Effector CD8-positive, alpha-beta T cell (primary cell): Measurements from ENCODE around the gene CLDN14.

ENCODE experiments used
- DNase-seq: peaks from one replicate; lab custom pipeline; 2025; lab: John Stamatoyannopoulos, UW

Gene CLDN14

DNA sequence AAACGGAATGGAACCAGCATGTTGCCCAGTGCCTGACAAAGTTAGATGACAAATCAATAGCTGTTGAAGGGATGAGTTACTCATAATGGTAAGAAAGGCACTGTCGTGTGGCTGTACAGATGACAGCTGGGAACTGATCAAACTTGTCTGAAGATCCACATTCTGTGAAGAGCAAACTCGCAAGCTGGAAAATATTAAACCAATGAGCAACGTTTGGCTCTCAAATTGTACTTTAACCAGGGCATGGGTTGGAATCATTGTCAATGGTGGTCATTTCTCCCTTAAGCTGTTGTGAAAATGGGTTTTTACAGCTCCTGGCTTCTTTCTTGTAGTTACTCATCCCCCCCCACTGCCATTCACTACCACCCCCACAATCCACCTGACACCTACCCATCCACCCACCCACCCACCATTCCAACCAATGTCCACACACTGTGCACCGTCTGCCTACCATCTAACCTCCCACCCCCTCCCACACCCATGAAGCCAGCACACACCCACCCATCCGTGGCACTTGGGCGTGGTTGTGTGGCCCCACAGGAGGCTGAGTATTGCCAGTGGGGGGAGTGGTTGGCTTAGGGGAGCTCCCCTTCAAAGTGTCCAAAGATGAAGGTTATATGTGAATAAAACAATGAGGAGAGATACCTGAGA is 46.7 kb downstream of the CLDN14 start:
- DNase-seq = no peak

DNA sequence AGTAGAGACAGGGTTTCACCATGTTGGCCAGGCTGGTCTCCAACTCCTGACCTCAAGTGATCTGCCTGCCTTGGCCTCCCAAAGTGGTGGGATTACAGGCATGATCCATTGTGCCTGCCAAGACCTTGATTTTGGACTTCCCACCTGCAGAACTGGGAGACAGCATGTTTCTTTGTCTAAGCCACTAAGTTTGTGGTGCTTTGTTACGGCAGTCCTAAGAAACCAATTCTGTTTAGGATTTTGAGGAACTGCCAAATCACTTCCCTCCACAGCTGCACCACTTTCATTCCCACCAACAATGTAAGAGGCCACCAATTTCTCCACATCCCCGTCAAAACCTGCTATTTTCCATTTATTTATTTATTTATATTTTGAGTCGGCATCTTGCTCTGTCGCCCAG is 48.7 kb downstream of the CLDN14 start:
- no peak for DNase-seq

DNA sequence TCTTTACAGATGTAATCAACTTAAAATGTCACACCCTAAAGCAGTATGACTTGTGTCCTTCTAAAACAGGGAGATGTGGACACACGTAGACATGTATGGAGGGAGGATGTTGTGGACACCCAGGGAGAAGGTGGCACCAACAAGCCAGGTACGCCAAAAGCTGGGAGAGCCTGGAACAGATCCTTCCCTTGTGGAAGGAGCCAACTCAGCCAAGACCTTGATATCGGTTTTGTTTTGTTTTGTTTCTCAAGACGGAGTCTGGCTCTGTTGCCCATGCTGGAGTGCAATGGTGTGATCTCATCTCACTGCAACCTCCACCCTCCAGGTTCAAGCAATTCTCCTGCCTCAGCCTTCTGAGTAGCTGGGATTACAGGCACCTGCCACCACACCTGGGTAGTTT is 49.1 kb downstream of the CLDN14 start:
- no peak for DNase-seq

DNA sequence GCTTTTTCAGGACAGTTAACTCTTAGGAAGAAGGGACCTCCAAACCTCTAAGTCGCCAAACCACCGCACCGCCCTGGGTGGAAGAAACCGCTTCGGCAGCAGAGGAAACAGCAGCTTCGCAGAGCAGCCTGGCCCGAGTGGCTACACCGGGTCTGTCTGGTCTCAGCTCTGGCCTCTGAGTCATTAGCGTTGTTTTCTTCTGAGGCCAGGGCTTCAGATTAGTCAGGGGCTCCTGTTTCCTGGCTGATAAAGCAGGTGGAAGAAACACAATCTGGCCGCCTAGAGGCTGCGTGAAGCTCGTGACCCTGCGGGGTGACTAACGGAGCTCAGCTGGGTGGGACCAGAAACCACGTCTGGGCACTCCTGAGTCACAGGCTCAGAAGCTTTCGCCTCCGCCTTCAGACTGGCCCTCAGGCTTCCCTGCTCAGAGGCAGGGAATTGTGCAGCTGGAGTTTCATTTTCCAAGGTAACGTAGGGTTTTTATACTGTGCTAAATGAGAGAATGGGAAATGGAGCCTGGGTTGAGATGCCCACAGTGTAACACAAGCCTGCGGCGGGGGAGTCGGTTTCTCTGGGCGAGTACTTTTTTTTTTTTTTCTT is 49.9 kb downstream of the CLDN14 start:
- no peak for DNase-seq

DNA sequence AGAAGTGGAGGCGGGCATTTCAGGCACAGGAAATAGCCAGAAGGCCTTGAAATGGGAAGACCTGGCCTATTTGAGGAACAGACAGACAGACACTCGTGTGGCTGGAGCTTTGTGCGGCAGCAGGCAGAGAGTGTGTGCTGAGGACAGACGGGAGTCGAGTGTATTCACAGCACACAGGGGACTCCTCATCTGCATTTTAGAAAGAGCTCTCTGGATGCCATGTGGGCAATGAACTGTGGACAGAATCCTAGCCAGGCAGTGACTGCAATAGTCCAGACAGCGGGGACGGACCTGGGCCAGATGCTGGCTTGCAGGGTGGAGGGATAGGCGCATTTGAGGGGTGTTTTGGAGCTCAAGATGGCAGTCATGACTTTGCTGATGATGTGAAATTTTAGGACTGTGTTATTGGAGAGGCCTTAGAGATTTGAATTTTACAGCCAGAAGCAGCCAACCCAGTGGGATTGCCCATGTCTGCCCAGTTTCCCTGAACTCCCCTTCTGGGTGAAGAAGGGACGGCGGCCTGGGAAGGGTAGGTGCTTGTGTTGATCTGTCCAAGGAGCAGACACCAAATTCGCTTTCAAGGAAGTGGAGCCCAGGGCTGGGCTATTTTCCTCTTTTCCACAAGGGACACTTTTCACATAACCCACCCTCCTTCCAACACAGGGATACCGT is 51.0 kb downstream of the CLDN14 start:
- DNase-seq = no peak

DNA sequence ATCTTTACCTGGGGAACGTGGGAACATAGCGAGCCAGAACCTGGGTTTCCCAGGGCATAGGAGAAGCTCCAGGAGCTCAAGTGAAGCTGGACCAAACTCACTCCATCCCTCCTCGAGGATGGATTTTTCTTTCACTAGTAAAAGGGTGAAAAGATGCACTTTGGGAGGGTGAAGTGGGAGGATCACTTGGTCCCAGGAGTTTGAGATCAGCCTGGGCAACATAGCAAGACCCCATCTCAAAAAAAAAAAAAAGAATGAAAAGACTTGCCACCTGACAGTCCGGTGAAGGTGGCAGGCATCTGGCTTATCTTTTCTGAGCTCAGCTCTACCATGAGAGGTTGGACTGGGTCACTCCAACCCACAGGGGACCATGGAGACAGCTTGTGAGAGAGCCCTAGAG is 52.4 kb downstream of the CLDN14 start:
- no peak for DNase-seq

DNA sequence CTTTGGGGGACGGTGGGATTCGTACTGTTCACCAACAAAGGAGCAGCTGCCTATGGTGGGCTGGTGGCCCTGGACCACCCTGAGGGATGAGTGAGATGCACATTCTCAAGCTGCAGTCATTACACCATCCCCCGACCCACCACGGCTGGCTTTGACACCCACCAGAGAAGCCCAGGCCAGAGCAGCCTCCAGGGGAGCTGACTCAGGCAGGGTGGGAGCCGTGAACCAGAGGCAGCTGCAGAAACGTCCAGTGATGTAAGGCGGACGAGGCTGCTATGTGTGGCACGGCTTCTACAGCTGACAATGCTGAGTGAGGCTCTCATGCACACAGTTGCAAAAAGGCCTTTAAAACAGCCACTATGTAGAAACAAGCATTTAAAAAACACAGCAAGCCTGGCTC is 54.6 kb downstream of the CLDN14 start:
- no peak for DNase-seq

DNA sequence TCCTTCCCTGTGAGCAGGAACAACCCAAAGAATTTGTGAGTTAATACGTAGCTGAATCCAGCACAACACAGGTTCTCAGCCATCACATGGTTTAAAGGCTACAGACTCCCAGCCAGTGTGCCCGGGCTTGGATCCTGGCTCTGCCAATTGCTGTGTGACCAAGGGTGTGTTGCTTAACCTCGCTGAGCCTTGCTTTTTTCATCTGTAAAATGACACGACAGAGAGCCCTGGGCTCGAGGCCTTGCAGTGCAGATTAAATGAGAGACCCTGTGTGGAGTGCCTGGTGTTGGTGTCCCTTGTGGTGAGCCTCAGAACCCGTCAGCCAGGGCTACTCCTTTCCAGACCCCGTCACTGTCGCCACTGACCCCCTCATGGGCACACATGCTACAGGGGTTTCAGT is 55.3 kb downstream of the CLDN14 start:
- no peak for DNase-seq

DNA sequence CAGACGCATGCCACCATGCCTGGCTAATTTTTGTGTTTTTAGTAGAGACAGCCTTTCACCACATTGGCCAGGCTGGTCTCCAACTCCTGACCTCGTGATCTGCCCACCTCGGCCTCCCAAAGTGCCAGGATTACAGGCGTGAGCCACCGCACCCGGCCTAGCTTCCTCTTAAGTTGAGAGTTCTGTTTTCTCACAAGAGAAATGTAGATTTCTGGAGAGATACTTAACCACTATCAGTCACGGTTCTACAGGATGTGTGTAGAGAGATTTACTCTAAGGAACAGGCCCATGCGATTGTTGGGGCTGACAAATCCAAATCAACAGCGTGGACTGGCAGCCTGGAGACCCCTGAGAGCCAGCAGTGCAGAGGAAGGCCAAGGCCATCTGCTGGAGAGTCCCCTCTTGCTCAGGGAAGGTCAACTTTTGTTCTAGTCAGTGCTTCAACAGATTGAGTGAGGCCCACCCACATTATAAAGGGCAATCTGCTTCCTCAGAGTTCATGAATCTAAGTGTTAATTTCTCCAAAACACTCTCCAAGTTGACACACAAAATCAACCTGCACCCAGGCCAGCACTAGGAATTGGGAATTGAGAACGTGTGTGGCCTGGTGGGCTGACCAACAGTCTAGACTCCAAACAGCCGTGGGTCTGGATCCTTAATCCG is 56.0 kb downstream of the CLDN14 start:
- DNase-seq = no peak

DNA sequence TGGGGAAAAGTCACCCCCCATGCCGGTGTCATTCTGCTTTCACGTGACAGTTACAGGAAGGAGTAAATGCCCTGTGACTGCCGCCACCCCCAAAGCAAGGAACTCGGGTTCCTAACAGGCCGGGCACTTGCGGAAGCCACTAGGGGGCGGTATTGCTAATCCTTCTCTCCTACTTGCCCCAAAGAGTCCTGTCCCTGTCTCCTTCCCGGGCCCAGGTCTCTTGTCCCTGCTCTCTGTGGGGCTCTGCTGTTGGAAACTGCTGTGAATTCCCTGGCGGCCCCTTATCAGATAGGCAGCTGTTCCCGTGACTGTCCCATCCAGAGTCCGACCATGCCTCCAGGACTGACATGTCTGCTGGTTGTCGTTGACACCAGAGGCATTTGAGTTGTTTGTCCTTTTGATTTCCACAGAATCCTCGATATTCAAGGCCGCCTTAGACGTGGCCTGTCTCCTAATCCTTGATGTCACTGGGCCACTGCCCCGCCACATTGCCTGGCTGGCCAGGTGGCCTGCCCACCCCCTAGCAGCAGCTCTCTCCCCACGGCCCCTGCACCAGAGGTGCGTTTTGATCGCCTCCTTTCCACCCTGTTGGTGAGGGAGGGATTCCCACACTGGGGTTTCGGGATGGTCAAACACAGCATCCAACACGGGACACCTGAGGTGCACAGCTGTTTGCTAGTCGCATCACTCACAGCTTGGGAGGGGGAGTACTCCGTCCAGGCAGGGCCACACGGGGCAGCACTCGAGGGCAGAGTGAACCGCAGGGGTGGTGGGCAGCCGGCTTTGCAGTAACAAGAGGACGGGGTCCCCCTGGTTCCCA is 57.4 kb downstream of the CLDN14 start:
- DNase-seq = no peak

DNA sequence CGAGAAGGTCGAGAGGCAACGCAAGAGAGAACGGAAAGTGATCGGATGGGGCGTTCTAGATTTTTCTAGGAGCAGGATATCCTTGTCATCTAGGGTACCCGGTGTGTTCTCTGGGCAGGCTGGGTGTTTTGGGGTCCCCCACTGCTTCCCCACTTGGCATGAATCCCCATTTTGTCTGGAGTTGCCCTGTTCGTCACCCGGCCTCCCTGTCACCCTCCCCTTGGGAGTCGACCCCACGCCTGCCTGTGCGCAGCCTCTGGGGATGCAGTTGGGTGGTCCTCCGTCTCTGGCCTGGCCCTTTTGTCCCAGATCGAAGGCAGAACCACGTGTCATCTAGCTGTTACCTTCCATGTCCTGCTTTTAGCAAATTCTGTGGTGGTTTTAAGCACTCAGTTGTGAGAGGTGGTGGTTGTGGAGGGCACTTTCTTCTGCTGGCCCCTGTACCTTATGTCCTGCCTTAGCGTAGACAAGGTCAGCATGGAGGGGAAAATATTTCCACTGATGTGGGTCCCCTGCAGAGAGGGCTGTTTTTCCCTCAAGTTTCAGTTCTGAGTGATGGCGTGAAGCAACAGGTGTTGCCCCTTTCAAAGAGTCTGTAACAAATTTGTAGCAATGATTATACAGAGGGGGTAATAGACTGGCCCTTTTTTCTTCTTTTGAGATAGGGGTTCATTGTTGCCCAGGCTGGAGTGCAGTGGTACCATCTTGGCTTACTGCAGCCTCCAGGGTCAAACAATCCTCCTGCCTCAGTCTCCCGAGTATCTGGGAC is 59.2 kb downstream of the CLDN14 start:
- no peak for DNase-seq

DNA sequence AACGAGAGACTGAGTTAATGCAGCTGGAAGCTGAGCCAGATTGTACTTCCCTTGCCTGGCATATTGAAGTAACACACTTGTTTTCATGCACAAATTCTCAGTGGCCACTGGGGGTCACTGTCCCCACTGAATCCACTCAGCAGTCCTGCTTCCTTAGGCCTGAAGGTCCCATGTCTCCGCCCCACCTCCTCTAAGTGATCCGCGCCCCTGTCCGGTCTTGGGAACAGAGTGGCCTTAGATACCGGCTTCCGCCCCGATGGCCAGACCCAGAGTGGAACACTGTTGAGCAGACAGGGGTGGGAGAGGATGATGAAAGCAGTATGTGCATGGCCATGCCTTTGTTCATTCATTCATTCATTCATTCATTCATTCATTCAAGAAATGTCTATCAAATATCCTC is 59.9 kb downstream of the CLDN14 start:
- DNase-seq = no peak

DNA sequence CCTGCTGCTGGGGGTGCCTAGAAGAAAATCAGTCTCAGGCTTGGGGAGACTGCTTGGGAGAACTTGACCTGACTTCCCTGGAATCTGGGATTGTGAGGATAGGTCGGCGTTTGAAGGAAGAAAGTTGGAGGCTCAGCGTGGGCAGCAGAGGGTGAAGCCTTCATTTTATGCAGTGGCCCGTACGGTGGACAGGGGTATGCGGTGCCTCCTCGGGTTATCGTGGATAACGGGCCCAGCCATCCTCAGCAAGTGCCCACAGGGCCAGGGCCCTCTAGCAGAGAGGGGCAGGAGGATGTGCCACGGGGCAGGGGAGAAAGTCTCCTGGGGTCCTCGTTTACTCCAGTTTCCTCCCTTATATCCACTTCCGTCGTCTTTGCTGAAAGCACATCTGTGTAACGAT is 60.7 kb downstream of the CLDN14 start:
- DNase-seq = no peak

DNA sequence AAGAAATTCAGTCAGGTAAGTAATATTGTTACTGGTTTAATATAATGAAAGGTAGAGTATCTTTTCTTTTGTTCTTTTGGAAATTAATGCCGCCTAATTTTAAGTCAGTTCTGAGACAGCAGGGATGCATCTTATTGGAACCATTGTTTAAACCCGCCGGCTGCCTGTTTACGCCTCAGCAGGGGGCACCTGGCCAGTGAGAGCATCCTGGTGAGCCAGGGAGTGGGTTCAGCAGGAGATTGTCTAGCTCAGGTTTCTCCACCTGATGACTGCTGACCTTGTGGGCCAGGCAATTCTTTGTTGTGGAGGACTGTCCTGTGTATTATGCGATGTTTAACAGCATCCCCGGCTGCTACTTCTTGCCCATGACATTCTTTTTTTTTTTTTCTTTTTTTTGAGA is 64.5 kb downstream of the CLDN14 start:
- no peak for DNase-seq

DNA sequence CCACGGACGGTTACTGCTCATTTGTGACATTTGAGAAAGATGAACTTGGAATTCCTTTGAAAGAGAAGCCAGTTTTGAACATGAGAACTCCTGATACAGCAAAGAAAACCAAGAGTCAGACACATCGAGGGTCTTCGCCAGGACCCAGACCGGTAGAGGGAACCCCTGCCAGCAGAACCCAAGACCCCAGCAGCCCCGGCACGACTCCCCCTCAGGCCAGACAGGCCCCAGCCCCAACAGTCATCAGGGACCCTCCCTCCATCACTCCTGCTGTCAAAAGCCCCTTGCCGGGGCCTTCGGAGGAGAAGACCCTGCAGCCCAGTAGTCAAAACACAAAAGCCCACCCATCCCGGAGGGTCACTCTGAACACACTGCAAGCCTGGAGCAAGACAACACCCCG is 67.0 kb downstream of the CLDN14 start:
- DNase-seq = no peak

DNA sequence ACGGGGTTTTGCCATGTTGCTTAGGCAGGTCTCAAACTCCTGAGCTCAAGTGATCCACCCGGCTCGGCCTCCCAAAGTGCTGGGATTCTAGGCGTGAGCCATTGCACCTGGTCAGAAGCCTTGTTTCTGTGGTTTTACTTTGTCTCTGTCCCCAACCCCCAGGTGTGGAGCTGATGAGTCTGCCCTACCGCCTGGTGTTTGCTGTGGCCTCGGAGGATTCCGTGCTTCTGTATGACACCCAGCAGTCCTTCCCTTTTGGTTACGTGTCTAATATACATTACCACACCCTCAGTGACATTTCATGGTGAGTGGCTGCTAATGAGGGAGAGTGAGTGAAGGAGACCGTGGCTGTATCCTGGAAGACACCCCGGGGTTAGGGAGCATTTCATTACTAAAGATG is 68.6 kb downstream of the CLDN14 start:
- no peak for DNase-seq
